D721Med (cell line): Measurements from ENCODE around the gene RASGEF1C.

ENCODE experiments used
- DNase-seq: peaks from one replicate; pipeline ENCODE4 v3.0.0; 2011; ENCODE audit warnings: low spot score; ENCODE audit not compliant: insufficient read length
- FAIRE-seq: peaks from 2 replicates; lab custom pipeline; 2011; peaks lifted over from hg19 to GRCh38; lab: Jason Lieb, UNC
- TF ChIP-seq, protein P1 (sequence below): IDR thresholded peaks from 2 replicates; pipeline ENCODE4 v1.5.1; 2012; ENCODE audit warnings: mild to moderate bottlenecking, control low read depth; ENCODE audit not compliant: insufficient read depth; ENCODE audit errors: missing control alignments

Gene RASGEF1C

DNA sequence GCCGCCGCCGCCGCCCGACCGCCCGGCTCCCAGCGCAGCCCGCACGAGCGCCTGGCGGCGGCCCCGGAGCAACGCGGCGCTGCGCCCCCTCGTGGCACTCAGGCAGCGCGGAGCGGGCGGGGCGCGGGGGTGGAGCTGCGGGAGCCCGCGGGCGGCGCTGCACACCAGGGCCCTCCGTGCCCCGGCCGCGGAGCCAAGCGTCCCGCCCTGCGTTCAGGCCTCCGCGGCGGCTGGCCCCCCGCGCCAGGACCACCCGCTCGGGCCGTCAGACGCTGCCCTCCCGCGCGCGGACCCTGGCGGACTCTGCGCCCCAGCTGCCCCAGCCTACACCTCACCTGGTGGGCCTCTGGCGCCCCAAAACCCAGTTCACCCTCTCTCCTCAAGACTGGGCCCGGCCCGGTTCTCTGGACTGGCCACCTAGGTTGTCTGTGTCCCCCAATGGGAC is at the start of gene RASGEF1C:
Gene RASGEF1C, minus strand, starts transcription at position 75 of the 445 bp plus-strand sequence. CDS start 71,159 bp downstream, outside the sequence.
- FAIRE-seq (no peak), DNase-seq (peak; percentile 60)

DNA sequence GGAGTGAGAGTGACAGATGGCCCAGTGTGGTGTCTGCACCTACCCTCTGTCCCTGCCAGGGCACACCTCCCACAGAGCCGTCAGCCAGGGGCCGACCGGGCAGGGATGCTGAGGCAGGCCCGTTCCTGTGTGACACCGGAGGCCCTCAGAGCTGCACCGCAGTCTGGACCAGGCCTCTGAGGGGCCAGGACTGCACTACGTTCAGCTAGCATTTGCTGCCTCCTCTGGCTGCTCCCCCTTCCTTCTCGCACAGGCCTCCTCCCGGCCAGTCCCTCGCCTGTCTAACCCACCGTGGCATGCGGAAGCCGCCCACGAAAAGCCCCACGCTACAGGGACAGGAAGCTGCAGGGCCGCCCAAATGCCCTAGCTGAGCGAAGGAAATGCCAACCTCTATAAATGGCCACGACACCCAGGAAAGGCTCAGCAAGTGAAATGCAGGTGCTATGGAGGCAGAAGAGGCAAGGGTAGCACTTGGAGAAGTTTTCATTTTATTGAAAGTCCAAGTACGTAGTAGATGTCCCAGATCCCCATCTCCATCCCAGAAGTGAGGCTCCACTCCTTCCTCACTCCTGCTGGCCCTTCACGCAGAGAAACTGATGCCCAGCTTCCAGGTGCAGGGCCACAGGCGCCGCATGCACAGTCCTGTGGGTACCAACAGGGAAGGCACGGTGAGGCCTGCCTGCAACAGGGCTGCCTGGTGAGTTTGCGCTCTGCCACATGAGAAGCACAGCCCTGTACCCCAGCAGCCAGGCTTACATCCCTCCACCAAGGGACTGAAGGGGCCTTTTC is 44.2 kb upstream of the RASGEF1C start:
- TF ChIP-seq, protein P1, sequence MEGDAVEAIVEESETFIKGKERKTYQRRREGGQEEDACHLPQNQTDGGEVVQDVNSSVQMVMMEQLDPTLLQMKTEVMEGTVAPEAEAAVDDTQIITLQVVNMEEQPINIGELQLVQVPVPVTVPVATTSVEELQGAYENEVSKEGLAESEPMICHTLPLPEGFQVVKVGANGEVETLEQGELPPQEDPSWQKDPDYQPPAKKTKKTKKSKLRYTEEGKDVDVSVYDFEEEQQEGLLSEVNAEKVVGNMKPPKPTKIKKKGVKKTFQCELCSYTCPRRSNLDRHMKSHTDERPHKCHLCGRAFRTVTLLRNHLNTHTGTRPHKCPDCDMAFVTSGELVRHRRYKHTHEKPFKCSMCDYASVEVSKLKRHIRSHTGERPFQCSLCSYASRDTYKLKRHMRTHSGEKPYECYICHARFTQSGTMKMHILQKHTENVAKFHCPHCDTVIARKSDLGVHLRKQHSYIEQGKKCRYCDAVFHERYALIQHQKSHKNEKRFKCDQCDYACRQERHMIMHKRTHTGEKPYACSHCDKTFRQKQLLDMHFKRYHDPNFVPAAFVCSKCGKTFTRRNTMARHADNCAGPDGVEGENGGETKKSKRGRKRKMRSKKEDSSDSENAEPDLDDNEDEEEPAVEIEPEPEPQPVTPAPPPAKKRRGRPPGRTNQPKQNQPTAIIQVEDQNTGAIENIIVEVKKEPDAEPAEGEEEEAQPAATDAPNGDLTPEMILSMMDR: no peak
- FAIRE-seq (no peak), DNase-seq (no peak)

More for the DNA sequence above, at the start of gene RASGEF1C:
- TF ChIP-seq, protein P1: peak; percentile 64

DNA sequence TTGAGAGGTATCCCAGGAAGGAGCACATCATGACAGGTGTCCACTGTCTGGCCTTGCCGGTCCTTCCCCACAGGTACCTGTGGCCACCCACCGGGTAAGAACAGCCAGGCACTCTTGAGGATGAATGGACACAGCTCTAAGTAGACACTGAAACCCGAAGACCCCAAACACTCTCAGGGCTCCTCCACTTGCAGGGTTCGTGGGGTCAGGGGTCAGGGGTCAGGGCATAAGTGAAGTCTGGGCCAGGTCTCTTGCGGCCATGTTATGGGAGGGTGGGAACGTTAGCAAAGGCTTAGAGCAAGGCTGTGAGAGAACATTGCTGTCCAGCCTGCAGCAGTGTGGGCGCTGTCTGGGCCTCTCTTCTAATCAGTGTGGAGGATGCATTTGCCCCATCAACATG is 42.9 kb upstream of the RASGEF1C start:
- no peak for FAIRE-seq
- TF ChIP-seq, protein P1: no peak
- DNase-seq: no peak

DNA sequence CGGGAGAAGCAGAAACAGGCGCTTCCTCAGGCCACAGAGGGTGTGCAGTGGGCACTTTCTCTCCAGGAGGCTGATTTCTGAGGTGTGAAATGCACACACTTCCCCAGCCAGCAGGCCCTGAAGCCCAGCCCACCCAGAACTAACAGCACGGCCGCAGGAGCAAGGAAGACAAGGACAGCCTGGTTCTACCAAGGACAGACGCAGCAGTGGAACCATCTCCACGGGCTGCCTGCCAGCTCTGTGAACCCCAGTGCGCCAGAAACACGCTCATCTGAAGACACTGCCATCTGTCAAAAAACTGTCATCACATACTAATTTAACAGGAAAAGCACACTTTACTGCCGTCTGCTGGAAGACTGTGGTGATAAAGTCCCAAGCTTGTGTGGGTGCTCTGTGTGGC is 42.1 kb upstream of the RASGEF1C start:
- FAIRE-seq (no peak), DNase-seq (no peak)
- TF ChIP-seq, protein P1: no peak

DNA sequence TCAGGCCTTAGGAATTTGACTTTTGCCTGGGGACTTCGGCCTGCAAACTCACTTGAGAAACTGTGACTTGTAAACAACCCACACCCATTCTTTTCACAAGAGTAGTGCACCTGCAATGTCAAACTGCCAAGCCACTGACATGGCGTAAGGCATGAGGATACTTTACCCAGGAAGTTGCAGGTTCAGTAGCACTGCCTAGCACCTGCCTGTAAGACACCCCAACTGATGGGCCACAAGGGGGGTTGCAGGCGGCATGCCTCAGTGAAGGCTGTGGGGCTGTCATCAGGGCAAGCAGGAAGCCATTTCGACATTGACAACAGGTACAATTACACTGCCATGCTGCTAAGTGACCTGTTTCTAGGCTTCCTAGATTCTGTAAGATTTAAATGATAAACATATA is 41.3 kb upstream of the RASGEF1C start:
- TF ChIP-seq, protein P1: no peak
- no peak for DNase-seq
- no peak for FAIRE-seq

DNA sequence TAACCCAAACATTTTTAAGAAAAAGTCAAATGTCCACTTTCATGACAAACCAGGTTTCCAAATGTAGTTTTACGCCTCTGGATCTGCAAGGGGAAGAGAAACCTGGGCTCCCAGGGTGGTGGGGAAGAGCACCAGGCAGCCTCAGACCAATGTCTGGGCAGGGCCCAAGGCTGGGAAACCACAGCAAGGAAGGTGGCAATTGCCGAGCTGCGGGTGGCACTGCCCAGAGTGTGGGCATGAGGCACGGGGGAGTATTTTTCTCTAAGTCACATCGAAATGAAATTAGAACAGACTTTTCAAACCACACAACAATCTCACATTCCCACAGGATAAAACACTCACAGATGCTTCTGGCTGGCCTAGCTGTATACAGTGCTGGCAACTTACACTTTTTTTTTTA is 32.6 kb upstream of the RASGEF1C start:
- TF ChIP-seq, protein P1: no peak
- FAIRE-seq: no peak
- no peak for DNase-seq

DNA sequence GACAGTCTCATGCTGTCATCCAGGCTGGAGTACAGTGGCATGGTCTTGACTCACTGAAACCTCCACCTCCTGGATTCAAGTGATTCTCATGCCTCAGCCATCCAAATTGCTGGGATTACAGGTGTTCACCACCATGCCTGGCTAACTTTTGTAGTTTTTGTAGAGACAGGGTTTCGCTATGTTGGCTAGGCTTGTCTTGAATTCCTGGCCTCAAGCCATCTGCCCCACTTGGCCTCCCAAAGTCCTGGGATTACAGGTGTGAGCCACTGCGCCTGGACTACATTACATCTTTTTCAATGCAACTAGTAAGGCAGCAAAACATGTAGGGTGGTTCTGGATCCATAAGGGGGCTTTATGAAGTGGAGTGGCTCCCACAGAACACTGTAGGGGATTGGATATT is 29.6 kb upstream of the RASGEF1C start:
- no peak for DNase-seq
- TF ChIP-seq, protein P1: no peak
- no peak for FAIRE-seq
